Astrocyte (in vitro differentiated cells and primary cell): ENCODE measurements around the gene ZC3H12A. TPM values are rescaled to one million over a fixed set of nuclear protein-coding genes. Genes with fewer than 3 reads are reported as not detected.

Experiments used
- DNase-seq: peaks from one replicate; pipeline ENCODE4 v3.0.0-alpha.2; 2010; ENCODE audit warnings: low read depth
- FAIRE-seq: peaks from 2 replicates; lab custom pipeline; 2011; peaks lifted over from hg19 to GRCh38; lab: Jason Lieb, UNC
- H2AFZ ChIP-seq: 2 replicates; pipeline ENCODE4 v1.6.0; 2012; ENCODE audit warnings: low read depth, low read length, inconsistent platforms
- H3K27ac ChIP-seq: 2 replicates; pipeline ENCODE4 v1.5.1; 2011; ENCODE audit warnings: low read depth, low read length, inconsistent platforms
- H3K27me3 ChIP-seq: 2 replicates; pipeline ENCODE4 v1.6.0; 2011; ENCODE audit warnings: low read length, inconsistent platforms; ENCODE audit not compliant: insufficient read depth
- H3K36me3 ChIP-seq: 2 replicates; pipeline ENCODE4 v1.5.1; 2011; ENCODE audit warnings: low read length, inconsistent platforms; ENCODE audit not compliant: insufficient read depth
- H3K4me1 ChIP-seq: 2 replicates; pipeline ENCODE4 v1.5.1; 2011; ENCODE audit warnings: low read length, inconsistent platforms; ENCODE audit not compliant: insufficient read depth
- H3K4me2 ChIP-seq: 2 replicates; pipeline ENCODE4 v1.6.0; 2012; ENCODE audit warnings: low read length, inconsistent platforms
- H3K4me3 ChIP-seq: 2 replicates; pipeline ENCODE4 v1.5.1; 2011; ENCODE audit warnings: low read depth, mild to moderate bottlenecking, low read length, inconsistent platforms; ENCODE audit not compliant: insufficient read depth
- H3K79me2 ChIP-seq: 2 replicates; pipeline ENCODE4 v1.6.0; 2012; ENCODE audit warnings: mild to moderate bottlenecking, low read length, inconsistent platforms; ENCODE audit not compliant: insufficient read depth
- H3K9ac ChIP-seq: 2 replicates; pipeline ENCODE4 v1.6.0; 2012; ENCODE audit warnings: mild to moderate bottlenecking, low read length, inconsistent platforms
- H3K9me3 ChIP-seq: 2 replicates; pipeline ENCODE4 v1.5.1; 2012; ENCODE audit warnings: low read depth, mild to moderate bottlenecking, low read length, inconsistent platforms; ENCODE audit not compliant: insufficient read depth
- H4K20me1 ChIP-seq: 2 replicates; pipeline ENCODE4 v1.6.0; 2012; ENCODE audit warnings: low read length, inconsistent platforms; ENCODE audit not compliant: insufficient read depth
- H3K27ac Mint-ChIP-seq: one replicate; pipeline ENCODE4 v1.8.0; 2021; ENCODE audit warnings: mild to moderate bottlenecking, mixed read lengths; ENCODE audit not compliant: unreplicated experiment
- H3K27me3 Mint-ChIP-seq: one replicate; pipeline ENCODE4 v1.8.0; 2021; ENCODE audit warnings: low read depth, mixed read lengths; ENCODE audit not compliant: unreplicated experiment
- H3K36me3 Mint-ChIP-seq: one replicate; pipeline ENCODE4 v1.8.0; 2021; ENCODE audit warnings: low read depth, mixed read lengths; ENCODE audit not compliant: unreplicated experiment
- H3K4me1 Mint-ChIP-seq: one replicate; pipeline ENCODE4 v1.8.0; 2021; ENCODE audit warnings: low read depth, mixed read lengths; ENCODE audit not compliant: unreplicated experiment
- H3K4me3 Mint-ChIP-seq: one replicate; pipeline ENCODE4 v1.8.0; 2021; ENCODE audit warnings: mild to moderate bottlenecking, moderate library complexity, mixed read lengths; ENCODE audit not compliant: unreplicated experiment
- H3K9me3 Mint-ChIP-seq: one replicate; pipeline ENCODE4 v1.8.0; 2021; ENCODE audit warnings: mild to moderate bottlenecking, mixed read lengths; ENCODE audit not compliant: unreplicated experiment
- EZH2 ChIP-seq: IDR thresholded peaks from 2 replicates; pipeline ENCODE4 v1.6.1; 2012; ENCODE audit warnings: mild to moderate bottlenecking, low read length, inconsistent platforms; ENCODE audit not compliant: insufficient read depth
- total RNA-seq: library from RNA; stranded (reverse); gene quantifications from 2 replicates; pipeline ENCODE4 v1.2.1, GENCODE V29; 2021
- TF ChIP-seq, protein P1 (sequence below): IDR thresholded peaks from 2 replicates; pipeline ENCODE4 v1.5.1; 2011; ENCODE audit warnings: low read depth, mild to moderate bottlenecking, inconsistent platforms, low read length, moderate library complexity; ENCODE audit not compliant: insufficient read depth

ZC3H12A gene
- total RNA-seq, 1 donor from 2014 or later, result 12.1 TPM

- peaks cover 4% of the 10 kb centered on the region for H3K36me3 Mint-ChIP-seq
- no peaks in the 10 kb centered on the region for H3K27me3 Mint-ChIP-seq
- TF ChIP-seq, protein P1, sequence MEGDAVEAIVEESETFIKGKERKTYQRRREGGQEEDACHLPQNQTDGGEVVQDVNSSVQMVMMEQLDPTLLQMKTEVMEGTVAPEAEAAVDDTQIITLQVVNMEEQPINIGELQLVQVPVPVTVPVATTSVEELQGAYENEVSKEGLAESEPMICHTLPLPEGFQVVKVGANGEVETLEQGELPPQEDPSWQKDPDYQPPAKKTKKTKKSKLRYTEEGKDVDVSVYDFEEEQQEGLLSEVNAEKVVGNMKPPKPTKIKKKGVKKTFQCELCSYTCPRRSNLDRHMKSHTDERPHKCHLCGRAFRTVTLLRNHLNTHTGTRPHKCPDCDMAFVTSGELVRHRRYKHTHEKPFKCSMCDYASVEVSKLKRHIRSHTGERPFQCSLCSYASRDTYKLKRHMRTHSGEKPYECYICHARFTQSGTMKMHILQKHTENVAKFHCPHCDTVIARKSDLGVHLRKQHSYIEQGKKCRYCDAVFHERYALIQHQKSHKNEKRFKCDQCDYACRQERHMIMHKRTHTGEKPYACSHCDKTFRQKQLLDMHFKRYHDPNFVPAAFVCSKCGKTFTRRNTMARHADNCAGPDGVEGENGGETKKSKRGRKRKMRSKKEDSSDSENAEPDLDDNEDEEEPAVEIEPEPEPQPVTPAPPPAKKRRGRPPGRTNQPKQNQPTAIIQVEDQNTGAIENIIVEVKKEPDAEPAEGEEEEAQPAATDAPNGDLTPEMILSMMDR, result no peak
- TF ChIP-seq EZH2, result no peak
- Histone ChIP-seq H3K4me3 (no peak overlapping the region), H3K4me2 (no peak overlapping the region), H3K4me1 (peaks cover 4% of the 10 kb centered on the region), H3K27me3 (no peaks in the 10 kb centered on the region), H3K9ac (no peak overlapping the region), H3K27ac (no peak overlapping the region), H3K9me3 (no peaks in the 10 kb centered on the region), H4K20me1 (no peaks in the 10 kb centered on the region), H3K79me2 (no peaks in the 10 kb centered on the region), H3K36me3 (no peaks in the 10 kb centered on the region), H2AFZ (no peak overlapping the region)
- H3K9me3 Mint-ChIP-seq, result no peaks in the 10 kb centered on the region
- no peak overlapping the region for H3K4me3 Mint-ChIP-seq
- FAIRE-seq (no peak), DNase-seq (no peak)
- no peak overlapping the region for H3K27ac Mint-ChIP-seq
- H3K4me1 Mint-ChIP-seq, result peaks cover 3% of the 10 kb centered on the region
Measured at GRCh38 chr1:37458551-37458950, 15.8 kb upstream of the ZC3H12A start.

DNA sequence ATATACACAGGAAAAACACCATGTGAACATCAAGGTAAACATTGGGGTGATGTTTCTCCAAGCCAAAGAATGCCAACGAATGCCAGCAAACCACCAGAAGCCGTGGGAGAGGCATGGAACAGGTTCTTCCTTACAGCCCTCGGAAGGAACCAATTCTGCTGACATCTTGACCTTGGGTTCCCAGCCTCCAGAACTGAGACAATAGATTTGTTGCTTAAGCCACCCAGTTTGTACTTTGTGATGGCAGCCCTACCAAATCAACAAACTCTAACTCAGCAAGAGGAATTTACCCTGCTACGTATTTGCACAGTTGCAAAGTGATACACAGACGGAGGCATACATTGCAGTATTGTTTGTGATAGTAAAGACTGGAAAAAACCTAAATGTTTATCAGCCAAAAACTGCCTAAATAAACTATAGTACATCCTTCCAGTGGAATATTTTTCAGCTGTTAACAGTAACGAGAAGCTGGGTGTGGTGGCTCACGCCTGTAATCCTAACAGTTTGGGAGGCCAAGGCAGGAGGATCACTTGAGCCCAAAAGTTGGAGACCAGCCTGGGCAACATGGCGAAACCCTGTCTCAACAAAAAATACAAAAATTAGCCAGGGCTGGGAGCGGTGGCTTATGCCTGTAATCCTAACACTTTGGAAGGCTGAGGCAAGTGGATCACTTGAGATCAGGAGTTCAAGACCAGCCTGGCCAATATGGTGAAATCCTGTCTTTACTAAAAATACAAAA lies 12.5 kb upstream of the ZC3H12A start:
- peaks cover 2% of the 10 kb centered on the region for H3K36me3 Mint-ChIP-seq
- FAIRE-seq (no peak), DNase-seq (no peak)
- Histone ChIP-seq H3K79me2 (no peaks in the 10 kb centered on the region), H2AFZ (no peak overlapping the region), H3K36me3 (no peaks in the 10 kb centered on the region), H4K20me1 (no peaks in the 10 kb centered on the region), H3K4me3 (no peak overlapping the region), H3K9me3 (no peaks in the 10 kb centered on the region), H3K27me3 (no peaks in the 10 kb centered on the region), H3K9ac (no peak overlapping the region), H3K4me2 (no peak overlapping the region), H3K27ac (no peak overlapping the region), H3K4me1 (peaks cover 4% of the 10 kb centered on the region)
- no peaks in the 10 kb centered on the region for H3K4me1 Mint-ChIP-seq
- no peaks in the 10 kb centered on the region for H3K27me3 Mint-ChIP-seq
- no peak for TF ChIP-seq EZH2
- TF ChIP-seq, protein P1, result no peak
- no peak overlapping the region for H3K27ac Mint-ChIP-seq
- H3K9me3 Mint-ChIP-seq, result no peaks in the 10 kb centered on the region
- no peak overlapping the region for H3K4me3 Mint-ChIP-seq

DNA sequence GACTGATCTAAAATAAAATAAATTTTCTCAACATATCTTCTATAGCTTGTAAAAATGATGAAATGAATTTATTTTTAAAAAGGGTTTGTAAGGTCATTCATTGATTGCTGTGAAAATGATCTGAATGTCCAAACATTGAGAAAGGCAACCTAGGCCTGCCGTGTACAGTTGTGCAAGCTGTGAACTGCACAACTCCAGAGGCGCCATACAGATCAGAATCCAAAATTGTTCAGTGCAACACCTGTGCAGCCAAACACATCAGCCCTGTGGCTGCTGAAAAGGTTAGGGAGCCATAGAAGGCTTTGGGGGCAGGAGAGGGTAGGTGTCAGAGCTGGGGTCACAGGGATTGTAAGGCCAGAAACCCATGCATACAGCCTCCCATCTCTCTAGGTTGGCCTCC lies 9.9 kb upstream of the ZC3H12A start:
- no peak overlapping the region for H3K27ac Mint-ChIP-seq
- H3K9me3 Mint-ChIP-seq, result peaks cover 3% of the 10 kb centered on the region
- H2AFZ ChIP-seq, result no peak overlapping the region
- H3K36me3 ChIP-seq, result no peaks in the 10 kb centered on the region
- no peak overlapping the region for H3K4me3 ChIP-seq
- H4K20me1 ChIP-seq, result no peaks in the 10 kb centered on the region
- peaks cover 5% of the 10 kb centered on the region for H3K36me3 Mint-ChIP-seq
- peaks cover 4% of the 10 kb centered on the region for H3K4me1 ChIP-seq
- H3K27me3 Mint-ChIP-seq, result no peaks in the 10 kb centered on the region
- peaks cover 5% of the 10 kb centered on the region for H3K4me1 Mint-ChIP-seq
- no peaks in the 10 kb centered on the region for H3K27me3 ChIP-seq
- peaks cover 9% of the 10 kb centered on the region for H3K79me2 ChIP-seq
- H3K4me2 ChIP-seq, result no peak overlapping the region
- DNase-seq, result no peak
- no peak for TF ChIP-seq EZH2
- TF ChIP-seq, protein P1, result no peak
- no peak overlapping the region for H3K27ac ChIP-seq
- no peak for FAIRE-seq
- H3K9ac ChIP-seq, result no peak overlapping the region
- no peak overlapping the region for H3K4me3 Mint-ChIP-seq
- H3K9me3 ChIP-seq, result no peaks in the 10 kb centered on the region
